Gastroesophageal sphincter (tissue), 4 donors: ENCODE data around the gene SERGEF. TPM values are rescaled to one million over a fixed set of nuclear protein-coding genes. Genes with fewer than 3 reads are reported as not detected.

Experiments used
- ATAC-seq: fragments of 150-250 bp; one replicate; pipeline ENCODE4 v1.9.1; 2016; ENCODE audit warnings: mild to moderate bottlenecking, moderate library complexity
- H3K27ac ChIP-seq, 4 donors: fragments of 200-600 bp; sonication (generic) in 3 of 4; 1 replicate in 3 of 4; 2 replicates in 1 of 4; pipeline ENCODE4 v1.5.1; 2016 to 2019
- H3K27me3 ChIP-seq: fragments of 200-600 bp; sonication (generic); one replicate; pipeline ENCODE4 v1.5.1; 2019
- H3K36me3 ChIP-seq, 2 donors: fragments of 200-600 bp; sonication (generic); one replicate each; pipeline ENCODE4 v1.5.1; 2019; ENCODE audit warnings: control low read depth in 1 of 2
- H3K4me1 ChIP-seq, 3 donors: fragments of 200-600 bp; sonication (generic); 1 replicate in 2 of 3; 2 replicates in 1 of 3; pipeline ENCODE4 v1.5.1; 2016 to 2019; ENCODE audit warnings: control low read depth in 2 of 3
- H3K4me3 ChIP-seq, 2 donors: fragments of 200-600 bp; sonication (generic); one replicate each; pipeline ENCODE4 v1.5.1; 2019; ENCODE audit warnings: mild to moderate bottlenecking in 1 of 2, moderate library complexity in 1 of 2
- H3K9me3 ChIP-seq, 3 donors: fragments of 200-600 bp; sonication (generic); one replicate each; pipeline ENCODE4 v1.5.1; 2017 to 2019; ENCODE audit warnings: control low read depth in 2 of 3
- CTCF ChIP-seq, 4 experiments: fragments of 200-600 bp in 2 of 4; fragments of 450-650 bp in 2 of 4; sonication (generic) in 1 of 4; IDR thresholded peaks; one replicate each; pipeline ENCODE4 v1.5.1; 2017 to 2019; ENCODE audit warnings: antibody characterized with exemption in 4 of 4, mild to moderate bottlenecking in 2 of 4, moderate library complexity in 2 of 4
- EP300 ChIP-seq: sonication (generic); formaldehyde crosslinking; IDR thresholded peaks from one replicate; pipeline ENCODE4 v1.6.1; 2017; ENCODE audit warnings: antibody characterized with exemption, mild to moderate bottlenecking
- POLR2A ChIP-seq, 2 donors: fragments of 450-650 bp; IDR thresholded peaks; one replicate each; pipeline ENCODE4 v1.6.1; 2017; ENCODE audit warnings: antibody characterized with exemption in 2 of 2, mild to moderate bottlenecking in 2 of 2, moderate library complexity in 1 of 2
- POLR2AphosphoS5 ChIP-seq: sonication (generic); formaldehyde crosslinking; IDR thresholded peaks from one replicate; pipeline ENCODE4 v1.6.1; 2017; ENCODE audit warnings: antibody characterized with exemption
- WGBS, 2 donors: methylation state at CpG; one replicate each; pipeline ENCODE4 v1.1.5; 2018; ENCODE audit warnings: low coverage in 1 of 2; 5-methylcytosine and 5-hydroxymethylcytosine counted together
- total RNA-seq, 4 donors: library from RNA; depleted of rRNA; stranded (reverse); fragments of >200 nt; gene quantifications; one replicate each; pipeline ENCODE4 v1.1.0, GENCODE V29; 2016

The SERGEF gene
- total RNA-seq, 4 donors from 2014 or later = 35.5 to 42.5 (median 36.3) TPM

- Histone ChIP-seq H3K4me3 (no peak overlapping the region), H3K27ac (no peak overlapping the region), H3K9me3 (no peaks in the 10 kb centered on the region), H3K27me3 (no peaks in the 10 kb centered on the region), H3K4me1 (peaks cover 0 to 9% (median 0%) of the 10 kb centered on the region in 3 donors), H3K36me3 (no peaks in the 10 kb centered on the region)
- WGBS, 2 donors = 89 to 100% methylated on average over 1 to 2 of the region's 2 CpGs
- no peak for TF ChIP-seq EP300
- no peak for TF ChIP-seq CTCF (IDR thresholded peaks at IDR 0.05)
- TF ChIP-seq POLR2AphosphoS5 = no peak
- no peak for TF ChIP-seq POLR2A (IDR thresholded peaks at IDR 0.05)
- ATAC-seq = no peak
Observed at GRCh38 chr11:17796154-17796553, 216.7 kb downstream of the SERGEF start.

GRCh38 chr11:17794981-17795380, 217.9 kb downstream of the SERGEF start:
- Histone ChIP-seq H3K4me3 (no peak overlapping the region), H3K27ac (no peak overlapping the region), H3K27me3 (no peaks in the 10 kb centered on the region), H3K9me3 (no peaks in the 10 kb centered on the region), H3K36me3 (no peaks in the 10 kb centered on the region), H3K4me1 (peaks cover 0 to 9% (median 0%) of the 10 kb centered on the region in 3 donors)
- 92% methylated on average over 5 of the region's 5 CpGs; no CpG with 5 or more reads in 1 of the 2 donors for WGBS, 2 donors
- ATAC-seq = no peak
- TF ChIP-seq CTCF (IDR thresholded peaks at IDR 0.05) (no peak), POLR2A (IDR thresholded peaks at IDR 0.05) (no peak)

GRCh38 chr11:17793642-17794170, 219.1 kb downstream of the SERGEF start:
- peaks cover 0 to 9% (median 0%) of the 10 kb centered on the region in 3 donors for H3K4me1 ChIP-seq
- no peak for ATAC-seq
- H3K27ac ChIP-seq = no peak overlapping the region
- no peaks in the 10 kb centered on the region for H3K36me3 ChIP-seq
- H3K9me3 ChIP-seq = no peaks in the 10 kb centered on the region
- no peak overlapping the region for H3K4me3 ChIP-seq
- no peaks in the 10 kb centered on the region for H3K27me3 ChIP-seq
- TF ChIP-seq CTCF (IDR thresholded peaks at IDR 0.05) (no peak), POLR2A (IDR thresholded peaks at IDR 0.05) (no peak), POLR2AphosphoS5 (no peak)
- 50 to 75% methylated on average over 1 to 3 of the region's 7 CpGs for WGBS, 2 donors

GRCh38 chr11:17792161-17792560, 220.7 kb downstream of the SERGEF start:
- no peaks in the 10 kb centered on the region for H3K27me3 ChIP-seq
- peaks cover 0 to 6% of the 10 kb centered on the region in 2 donors for H3K36me3 ChIP-seq
- TF ChIP-seq CTCF (IDR thresholded peaks at IDR 0.05) (no peak), POLR2A (IDR thresholded peaks at IDR 0.05) (no peak), POLR2AphosphoS5 (no peak), EP300 (no peak)
- no peaks in the 10 kb centered on the region for H3K4me1 ChIP-seq
- H3K27ac ChIP-seq = no peak overlapping the region
- no peak for ATAC-seq
- 80 to 100% methylated on average over 1 to 3 of the region's 9 CpGs for WGBS, 2 donors
- no peaks in the 10 kb centered on the region for H3K9me3 ChIP-seq
- no peak overlapping the region for H3K4me3 ChIP-seq

- Histone ChIP-seq H3K27ac (no peak overlapping the region), H3K4me3 (no peak overlapping the region), H3K9me3 (no peaks in the 10 kb centered on the region), H3K36me3 (peaks cover 0 to 10% of the 10 kb centered on the region in 2 donors), H3K27me3 (no peaks in the 10 kb centered on the region), H3K4me1 (no peaks in the 10 kb centered on the region)
- TF ChIP-seq CTCF (IDR thresholded peaks at IDR 0.05) (no peak), EP300 (no peak), POLR2AphosphoS5 (no peak), POLR2A (IDR thresholded peaks at IDR 0.05) (no peak)
- no peak for ATAC-seq
Observed at GRCh38 chr11:17791144-17791543, 221.7 kb downstream of the SERGEF start.
